HepG2 (cell line): ENCODE results near the gene SIRT7. TPM values are rescaled to one million over a fixed set of nuclear protein-coding genes. Genes with fewer than 3 reads are reported as not detected.

Source experiments
- FOXC1 ChIP-seq: sonication (generic); formaldehyde crosslinking; IDR thresholded peaks from 2 replicates; pipeline ENCODE4 v1.8.0; 2022; ENCODE audit warnings: mild to moderate bottlenecking, missing genetic modification reagents, borderline replicate concordance
- HNRNPLL ChIP-seq: fragments of 200-400 bp; formaldehyde crosslinking; IDR thresholded peaks from 2 replicates; pipeline ENCODE4 v1.6.1; 2017; ENCODE audit warnings: mild to moderate bottlenecking, low read depth, low read length; ENCODE audit not compliant: poor library complexity, severe bottlenecking
- MATR3 ChIP-seq: sonication (generic); formaldehyde crosslinking; IDR thresholded peaks from 2 replicates; pipeline ENCODE4 v1.4.0; 2020; ENCODE audit warnings: missing genetic modification reagents
- ZBTB40 ChIP-seq, 2 experiments: fragments of 450-650 bp in 1 of 2; sonication (generic) in 1 of 2; formaldehyde crosslinking in 1 of 2; IDR thresholded peaks; 2 replicates each; pipeline versions ENCODE4 v1.6.1 to v1.8.0; 2016 to 2022; ENCODE audit warnings: antibody characterized with exemption in 1 of 2, mild to moderate bottlenecking in 1 of 2, missing genetic modification reagents in 1 of 2
- ZNF362 ChIP-seq: sonication (generic); formaldehyde crosslinking; IDR thresholded peaks from 2 replicates; pipeline ENCODE4 v1.4.0; 2020; ENCODE audit warnings: missing genetic modification reagents, mild to moderate bottlenecking, borderline replicate concordance
- ZNF713 ChIP-seq: sonication (generic); formaldehyde crosslinking; IDR thresholded peaks from 2 replicates; pipeline ENCODE4 v1.4.0; 2020; ENCODE audit warnings: mild to moderate bottlenecking, missing genetic modification reagents
- ZNF773 ChIP-seq: sonication (generic); formaldehyde crosslinking; IDR thresholded peaks from 2 replicates; pipeline ENCODE4 v1.4.0; 2020; ENCODE audit warnings: missing genetic modification reagents, borderline replicate concordance
- polyA plus RNA-seq, 8 experiments: library from polyadenylated mRNA; depleted of rRNA in 3 of 8; stranded (reverse) in 7 of 8; unstranded in 1 of 8; fragments of >200 nt; fragmentation: Illumina TruSeq in 4 of 8; extraction: Trizol in 4 of 8; gene quantifications; 2 replicates each; pipeline versions ENCODE4 v1.2.1 to v1.2.3, GENCODE V29; 2011 to 2016; ENCODE audit warnings: low read depth in 4 of 8, missing spikeins in 1 of 8, mixed read lengths in 1 of 8; ENCODE audit not compliant: insufficient read depth in 1 of 8
- total RNA-seq, 5 experiments: library from RNA; depleted of rRNA; stranded (reverse); fragments of >200 nt; fragmentation: Illumina TruSeq; extraction: Trizol; gene quantifications; 2 replicates each; pipeline ENCODE4 v1.2.3, GENCODE V29; 2016; ENCODE audit warnings: low read depth in 1 of 5

Gene SIRT7
- total and polyA plus RNA-seq, 2 of the 13 experiments (the other 11 are each of a cell fraction or from before 2014, with no cell fraction given), result 8.3 to 24.8 TPM

- TF ChIP-seq ZBTB40 (IDR thresholded peaks at IDR 0.05), result no peak
- TF ChIP-seq ZBTB40 (CRISPR knock-in tag; IDR thresholded peaks at IDR 0.05), result 0 out of 2 replicates have a peak, but pooled peaks have one; percentile 51
- no peak for TF ChIP-seq FOXC1 (CRISPR knock-in tag)
- no peak for TF ChIP-seq ZNF773 (CRISPR knock-in tag)
- TF ChIP-seq MATR3, result no peak
- peak; percentile 21 for TF ChIP-seq HNRNPLL
- no peak for TF ChIP-seq ZNF713 (CRISPR knock-in tag)
- no peak for TF ChIP-seq ZNF362 (CRISPR knock-in tag)
These were observed 15.3 kb upstream of the SIRT7 start (continued) for GRCh38 chr17:81933178-81933699.
